SK-N-SH treated with all-trans-retinoic acid at 6 μM for 48 hours (cell line): Measurements from ENCODE around the gene ARHGAP10.

Experiments used
- ATAC-seq: fragments of 200-7000 bp; cut with Tn5 transposase; 3 replicates; pipeline ENCODE4 v1.9.1; 2020; ENCODE audit warnings: mild to moderate bottlenecking, moderate library complexity
- CSDC2 ChIP-seq: fragments of 250-450 bp; sonication (Bioruptor Pico); IDR thresholded peaks from 2 replicates; pipeline ENCODE4 v1.5.0; 2020; ENCODE audit warnings: mild to moderate bottlenecking, moderate library complexity
- ISL1 ChIP-seq: fragments of 250-450 bp; sonication (Bioruptor Pico); IDR thresholded peaks from 2 replicates; pipeline ENCODE4 v2.1.2; 2022; ENCODE audit warnings: mild to moderate bottlenecking, moderate library complexity
- OSR1 ChIP-seq: fragments of 250-450 bp; sonication (Bioruptor Pico); IDR thresholded peaks from 2 replicates; pipeline ENCODE4 v1.8.0; 2022; ENCODE audit warnings: moderate library complexity, mild to moderate bottlenecking, inconsistent platforms
- PPARA ChIP-seq: fragments of 250-450 bp; sonication (Bioruptor Pico); IDR thresholded peaks from 2 replicates; pipeline ENCODE4 v1.5.0; 2020; ENCODE audit warnings: mild to moderate bottlenecking, borderline replicate concordance
- RARB ChIP-seq: fragments of 250-450 bp; sonication (Bioruptor Pico); IDR thresholded peaks from 2 replicates; pipeline ENCODE4 v1.8.0; 2021; ENCODE audit warnings: mild to moderate bottlenecking, moderate library complexity
- SNAI2 ChIP-seq: fragments of 250-450 bp; sonication (Bioruptor Pico); IDR thresholded peaks from 2 replicates; pipeline ENCODE4 v1.5.0; 2020; ENCODE audit warnings: mild to moderate bottlenecking, moderate library complexity
- TCF4 ChIP-seq: fragments of 250-450 bp; sonication (Bioruptor Pico); IDR thresholded peaks from 2 replicates; pipeline ENCODE4 v1.8.0; 2021; ENCODE audit warnings: mild to moderate bottlenecking, moderate library complexity, borderline replicate concordance
- TOX ChIP-seq: fragments of 250-450 bp; sonication (Bioruptor Pico); IDR thresholded peaks from 2 replicates; pipeline ENCODE4 v1.8.0; 2021; ENCODE audit warnings: mild to moderate bottlenecking, moderate library complexity, borderline replicate concordance
- ZC3H10 ChIP-seq: fragments of 250-450 bp; sonication (Bioruptor Pico); IDR thresholded peaks from 2 replicates; pipeline ENCODE4 v1.5.1; 2021; ENCODE audit warnings: mild to moderate bottlenecking, moderate library complexity
- ZFP3 ChIP-seq: fragments of 250-450 bp; sonication (Bioruptor Pico); IDR thresholded peaks from 2 replicates; pipeline ENCODE4 v1.5.0; 2020; ENCODE audit warnings: mild to moderate bottlenecking, moderate library complexity
- ZFP30 ChIP-seq: fragments of 450-650 bp; formaldehyde crosslinking; IDR thresholded peaks from 2 replicates; pipeline ENCODE4 v1.5.0; 2022; ENCODE audit warnings: mild to moderate bottlenecking, moderate library complexity
- ZNF565 ChIP-seq: fragments of 450-650 bp; formaldehyde crosslinking; conservative IDR thresholded peaks from 2 replicates; pipeline ENCODE4 v1.5.0; 2020; ENCODE audit warnings: low read depth, mild to moderate bottlenecking, moderate library complexity
- ZNF70 ChIP-seq: fragments of 450-650 bp; formaldehyde crosslinking; IDR thresholded peaks from 2 replicates; pipeline ENCODE4 v1.5.0; 2020; ENCODE audit warnings: mild to moderate bottlenecking, moderate library complexity
- TF ChIP-seq, protein P1 (sequence below): fragments of 250-450 bp; sonication (Bioruptor Pico); IDR thresholded peaks from 2 replicates; pipeline ENCODE4 v1.5.0; 2020; ENCODE audit warnings: mild to moderate bottlenecking, moderate library complexity
- TF ChIP-seq, protein P2 (sequence below): fragments of 250-450 bp; sonication (Bioruptor Pico); IDR thresholded peaks from 2 replicates; pipeline ENCODE4 v1.5.1; 2020; ENCODE audit warnings: low read depth, mild to moderate bottlenecking, moderate library complexity
- TF ChIP-seq, protein P3 (sequence below): fragments of 250-450 bp; sonication (Bioruptor Pico); IDR thresholded peaks from 2 replicates; pipeline ENCODE4 v1.8.0; 2020; ENCODE audit warnings: mild to moderate bottlenecking, moderate library complexity, borderline replicate concordance
- TF ChIP-seq, protein P4 (sequence below): fragments of 250-450 bp; sonication (Bioruptor Pico); IDR thresholded peaks from 2 replicates; pipeline ENCODE4 v1.5.1; 2021; ENCODE audit warnings: mild to moderate bottlenecking, moderate library complexity
- TF ChIP-seq, protein P5 (sequence below): fragments of 250-450 bp; sonication (Bioruptor Pico); IDR thresholded peaks from 2 replicates; pipeline ENCODE4 v1.8.0; 2021; ENCODE audit warnings: low read depth, mild to moderate bottlenecking, moderate library complexity, borderline replicate concordance

ARHGAP10 gene

DNA sequence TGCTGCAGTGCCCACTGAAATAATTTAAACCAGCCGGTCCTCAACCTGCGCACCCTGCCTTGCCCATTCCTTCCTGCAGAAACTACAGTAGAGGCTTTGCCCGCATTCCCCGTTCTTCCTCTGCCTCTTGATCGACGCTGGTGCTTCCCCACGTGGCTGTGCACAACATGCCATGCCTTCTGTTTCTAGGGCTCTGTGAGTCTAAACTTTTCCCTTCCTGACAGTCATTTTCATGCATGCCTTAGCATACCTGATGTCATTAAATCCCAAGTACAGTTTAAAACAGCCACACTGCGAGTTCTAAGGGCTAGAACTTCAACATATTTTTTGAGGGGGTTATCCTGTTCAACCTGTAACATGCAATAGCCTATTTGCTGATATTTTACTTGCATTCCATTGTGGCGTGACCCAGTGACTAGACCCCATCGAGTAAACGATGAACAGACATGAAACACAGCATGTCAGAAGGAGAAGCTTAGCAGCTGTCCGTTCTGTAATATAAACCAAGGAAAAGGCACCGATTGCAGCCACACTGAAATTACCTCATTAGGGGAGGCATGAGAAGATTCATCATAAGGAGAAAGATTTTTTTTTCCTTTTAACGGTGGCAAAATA lies 232.5 kb downstream of the ARHGAP10 start:
- no peak for ATAC-seq
- TF ChIP-seq ZNF565 (CRISPR knock-in tag) (no peak), SNAI2 (CRISPR knock-in tag) (no peak), RARB (CRISPR knock-in tag) (no peak), ISL1 (CRISPR knock-in tag) (no peak)

DNA sequence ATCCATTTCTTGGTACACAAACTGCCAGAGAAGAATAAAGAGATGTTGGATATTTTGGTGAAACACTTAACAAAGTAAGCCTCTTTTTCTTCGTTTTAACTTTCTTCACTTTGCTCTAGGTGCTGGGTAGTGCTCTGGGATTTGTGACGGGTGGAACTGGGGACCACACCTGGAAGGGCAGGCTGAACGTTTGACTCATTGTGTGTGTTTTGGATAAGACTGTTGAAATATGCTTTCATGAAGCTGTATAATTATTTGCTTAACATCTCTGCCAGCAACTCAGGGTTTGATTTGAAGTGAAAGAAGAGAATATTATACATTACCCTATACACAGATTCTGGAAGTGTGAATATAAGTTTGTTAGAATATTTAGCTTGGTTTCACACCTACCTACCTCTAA lies 233.2 kb downstream of the ARHGAP10 start:
- no peak for ATAC-seq
- TF ChIP-seq, protein P1, sequence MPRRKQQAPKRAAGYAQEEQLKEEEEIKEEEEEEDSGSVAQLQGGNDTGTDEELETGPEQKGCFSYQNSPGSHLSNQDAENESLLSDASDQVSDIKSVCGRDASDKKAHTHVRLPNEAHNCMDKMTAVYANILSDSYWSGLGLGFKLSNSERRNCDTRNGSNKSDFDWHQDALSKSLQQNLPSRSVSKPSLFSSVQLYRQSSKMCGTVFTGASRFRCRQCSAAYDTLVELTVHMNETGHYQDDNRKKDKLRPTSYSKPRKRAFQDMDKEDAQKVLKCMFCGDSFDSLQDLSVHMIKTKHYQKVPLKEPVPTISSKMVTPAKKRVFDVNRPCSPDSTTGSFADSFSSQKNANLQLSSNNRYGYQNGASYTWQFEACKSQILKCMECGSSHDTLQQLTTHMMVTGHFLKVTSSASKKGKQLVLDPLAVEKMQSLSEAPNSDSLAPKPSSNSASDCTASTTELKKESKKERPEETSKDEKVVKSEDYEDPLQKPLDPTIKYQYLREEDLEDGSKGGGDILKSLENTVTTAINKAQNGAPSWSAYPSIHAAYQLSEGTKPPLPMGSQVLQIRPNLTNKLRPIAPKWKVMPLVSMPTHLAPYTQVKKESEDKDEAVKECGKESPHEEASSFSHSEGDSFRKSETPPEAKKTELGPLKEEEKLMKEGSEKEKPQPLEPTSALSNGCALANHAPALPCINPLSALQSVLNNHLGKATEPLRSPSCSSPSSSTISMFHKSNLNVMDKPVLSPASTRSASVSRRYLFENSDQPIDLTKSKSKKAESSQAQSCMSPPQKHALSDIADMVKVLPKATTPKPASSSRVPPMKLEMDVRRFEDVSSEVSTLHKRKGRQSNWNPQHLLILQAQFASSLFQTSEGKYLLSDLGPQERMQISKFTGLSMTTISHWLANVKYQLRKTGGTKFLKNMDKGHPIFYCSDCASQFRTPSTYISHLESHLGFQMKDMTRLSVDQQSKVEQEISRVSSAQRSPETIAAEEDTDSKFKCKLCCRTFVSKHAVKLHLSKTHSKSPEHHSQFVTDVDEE (CRISPR knock-in tag), result no peak
- TF ChIP-seq OSR1, result no peak
- TF ChIP-seq RARB (CRISPR knock-in tag), result no peak
- no peak for TF ChIP-seq PPARA (CRISPR knock-in tag)
- no peak for TF ChIP-seq ZFP30 (CRISPR knock-in tag)
- TF ChIP-seq ZC3H10, result no peak
- TF ChIP-seq ZNF70 (CRISPR knock-in tag), result no peak
- TF ChIP-seq, protein P2, sequence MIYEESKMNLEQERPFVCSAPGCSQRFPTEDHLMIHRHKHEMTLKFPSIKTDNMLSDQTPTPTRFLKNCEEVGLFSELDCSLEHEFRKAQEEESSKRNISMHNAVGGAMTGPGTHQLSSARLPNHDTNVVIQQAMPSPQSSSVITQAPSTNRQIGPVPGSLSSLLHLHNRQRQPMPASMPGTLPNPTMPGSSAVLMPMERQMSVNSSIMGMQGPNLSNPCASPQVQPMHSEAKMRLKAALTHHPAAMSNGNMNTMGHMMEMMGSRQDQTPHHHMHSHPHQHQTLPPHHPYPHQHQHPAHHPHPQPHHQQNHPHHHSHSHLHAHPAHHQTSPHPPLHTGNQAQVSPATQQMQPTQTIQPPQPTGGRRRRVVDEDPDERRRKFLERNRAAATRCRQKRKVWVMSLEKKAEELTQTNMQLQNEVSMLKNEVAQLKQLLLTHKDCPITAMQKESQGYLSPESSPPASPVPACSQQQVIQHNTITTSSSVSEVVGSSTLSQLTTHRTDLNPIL, result no peak
- TF ChIP-seq ISL1 (CRISPR knock-in tag), result no peak
- no peak for TF ChIP-seq CSDC2 (CRISPR knock-in tag)
- TF ChIP-seq, protein P3, sequence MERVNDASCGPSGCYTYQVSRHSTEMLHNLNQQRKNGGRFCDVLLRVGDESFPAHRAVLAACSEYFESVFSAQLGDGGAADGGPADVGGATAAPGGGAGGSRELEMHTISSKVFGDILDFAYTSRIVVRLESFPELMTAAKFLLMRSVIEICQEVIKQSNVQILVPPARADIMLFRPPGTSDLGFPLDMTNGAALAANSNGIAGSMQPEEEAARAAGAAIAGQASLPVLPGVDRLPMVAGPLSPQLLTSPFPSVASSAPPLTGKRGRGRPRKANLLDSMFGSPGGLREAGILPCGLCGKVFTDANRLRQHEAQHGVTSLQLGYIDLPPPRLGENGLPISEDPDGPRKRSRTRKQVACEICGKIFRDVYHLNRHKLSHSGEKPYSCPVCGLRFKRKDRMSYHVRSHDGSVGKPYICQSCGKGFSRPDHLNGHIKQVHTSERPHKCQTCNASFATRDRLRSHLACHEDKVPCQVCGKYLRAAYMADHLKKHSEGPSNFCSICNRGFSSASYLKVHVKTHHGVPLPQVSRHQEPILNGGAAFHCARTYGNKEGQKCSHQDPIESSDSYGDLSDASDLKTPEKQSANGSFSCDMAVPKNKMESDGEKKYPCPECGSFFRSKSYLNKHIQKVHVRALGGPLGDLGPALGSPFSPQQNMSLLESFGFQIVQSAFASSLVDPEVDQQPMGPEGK (CRISPR knock-in tag), result no peak
- TF ChIP-seq, protein P4, sequence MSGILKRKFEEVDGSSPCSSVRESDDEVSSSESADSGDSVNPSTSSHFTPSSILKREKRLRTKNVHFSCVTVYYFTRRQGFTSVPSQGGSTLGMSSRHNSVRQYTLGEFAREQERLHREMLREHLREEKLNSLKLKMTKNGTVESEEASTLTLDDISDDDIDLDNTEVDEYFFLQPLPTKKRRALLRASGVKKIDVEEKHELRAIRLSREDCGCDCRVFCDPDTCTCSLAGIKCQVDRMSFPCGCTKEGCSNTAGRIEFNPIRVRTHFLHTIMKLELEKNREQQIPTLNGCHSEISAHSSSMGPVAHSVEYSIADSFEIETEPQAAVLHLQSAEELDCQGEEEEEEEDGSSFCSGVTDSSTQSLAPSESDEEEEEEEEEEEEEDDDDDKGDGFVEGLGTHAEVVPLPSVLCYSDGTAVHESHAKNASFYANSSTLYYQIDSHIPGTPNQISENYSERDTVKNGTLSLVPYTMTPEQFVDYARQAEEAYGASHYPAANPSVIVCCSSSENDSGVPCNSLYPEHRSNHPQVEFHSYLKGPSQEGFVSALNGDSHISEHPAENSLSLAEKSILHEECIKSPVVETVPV (CRISPR knock-in tag), result no peak
- no peak for TF ChIP-seq TOX (CRISPR knock-in tag)
- no peak for TF ChIP-seq TCF4 (CRISPR knock-in tag)
- TF ChIP-seq, protein P5, sequence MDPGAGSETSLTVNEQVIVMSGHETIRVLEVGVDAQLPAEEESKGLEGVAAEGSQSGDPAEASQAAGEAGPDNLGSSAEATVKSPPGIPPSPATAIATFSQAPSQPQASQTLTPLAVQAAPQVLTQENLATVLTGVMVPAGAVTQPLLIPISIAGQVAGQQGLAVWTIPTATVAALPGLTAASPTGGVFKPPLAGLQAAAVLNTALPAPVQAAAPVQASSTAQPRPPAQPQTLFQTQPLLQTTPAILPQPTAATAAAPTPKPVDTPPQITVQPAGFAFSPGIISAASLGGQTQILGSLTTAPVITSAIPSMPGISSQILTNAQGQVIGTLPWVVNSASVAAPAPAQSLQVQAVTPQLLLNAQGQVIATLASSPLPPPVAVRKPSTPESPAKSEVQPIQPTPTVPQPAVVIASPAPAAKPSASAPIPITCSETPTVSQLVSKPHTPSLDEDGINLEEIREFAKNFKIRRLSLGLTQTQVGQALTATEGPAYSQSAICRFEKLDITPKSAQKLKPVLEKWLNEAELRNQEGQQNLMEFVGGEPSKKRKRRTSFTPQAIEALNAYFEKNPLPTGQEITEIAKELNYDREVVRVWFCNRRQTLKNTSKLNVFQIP, result no peak
- TF ChIP-seq ZFP3 (CRISPR knock-in tag), result no peak

DNA sequence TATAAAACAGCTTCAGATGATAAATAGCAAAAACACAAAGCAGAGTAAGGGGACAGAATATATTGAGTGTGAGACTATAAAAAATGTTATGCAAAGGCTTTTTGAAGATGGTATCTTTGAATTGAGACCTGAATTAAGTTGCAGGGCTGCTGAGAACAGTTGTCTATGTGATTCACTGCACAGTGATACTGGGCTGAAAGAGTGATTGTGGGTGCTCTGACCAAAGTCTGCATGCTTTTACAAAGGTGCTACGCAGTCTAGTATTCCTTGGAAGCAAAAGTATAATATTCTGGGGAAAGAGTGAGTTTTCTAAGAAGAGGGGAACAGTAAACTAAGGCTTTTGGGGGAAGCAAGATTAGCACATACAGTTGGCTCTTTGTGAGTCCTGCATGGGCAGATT lies 234.0 kb downstream of the ARHGAP10 start:
- no peak for ATAC-seq
- TF ChIP-seq ZNF565 (CRISPR knock-in tag), result no peak
- TF ChIP-seq TOX (CRISPR knock-in tag), result no peak
- TF ChIP-seq, protein P2, result no peak
- TF ChIP-seq, all 23 proteins: peak for 0
